ENCODE measurements around the gene MAP4K3.

- TF ChIP-seq TAF1 (IDR thresholded peaks at IDR 0.05; ENCODE audit: borderline replicate concordance, insufficient read depth, low read length) (no peak), SIN3A (IDR thresholded peaks at IDR 0.05; ENCODE audit: borderline replicate concordance, insufficient read depth, low read length) (no peak), POLR2AphosphoS5 (IDR thresholded peaks at IDR 0.05; ENCODE audit: low read depth, low read length) (no peak), REST (IDR thresholded peaks at IDR 0.05; ENCODE audit: insufficient read depth in 1 of 2, low read depth in 2 of 2, low read length in 2 of 2) (no peak), FOXP2 (optimal IDR thresholded peaks at IDR 0.05; ENCODE audit: borderline replicate concordance, extremely low read depth, extremely low read length, insufficient read depth) (no peak)
Measured at GRCh38 chr2:39434233-39434897, 2.7 kb downstream of the MAP4K3 start.
